DOHH2 (cell line): Measurements from ENCODE around the gene CAPN11.

Source experiments
- H3F3A ChIP-seq: fragments of 200-600 bp; sonication (generic), shearing (Covaris generic); 2 replicates; pipeline ENCODE4 v1.6.0; 2016; ENCODE audit warnings: antibody characterized with exemption, mild to moderate bottlenecking; ENCODE audit not compliant: control insufficient read depth, insufficient read depth
- H3K27ac ChIP-seq: fragments of 200-600 bp; sonication (generic); 2 replicates; pipeline ENCODE4 v1.5.1; 2014; ENCODE audit warnings: low read depth, mild to moderate bottlenecking, low read length, moderate library complexity
- H3K27me3 ChIP-seq: fragments of 200-600 bp; sonication (generic); 2 replicates; pipeline ENCODE4 v1.6.1; 2014; ENCODE audit warnings: mild to moderate bottlenecking, low read length, mixed read lengths; ENCODE audit not compliant: control insufficient read depth
- H3K36me3 ChIP-seq: fragments of 200-600 bp; sonication (generic); 2 replicates; pipeline ENCODE4 v1.6.1; 2014; ENCODE audit warnings: mild to moderate bottlenecking, low read length, moderate library complexity, mixed read lengths; ENCODE audit not compliant: control insufficient read depth
- H3K4me1 ChIP-seq: fragments of 200-600 bp; sonication (generic); 2 replicates; pipeline ENCODE4 v1.6.1; 2014; ENCODE audit warnings: mild to moderate bottlenecking, low read length, mixed read lengths; ENCODE audit not compliant: control insufficient read depth
- H3K4me2 ChIP-seq: fragments of 200-600 bp; sonication (generic); 2 replicates; pipeline ENCODE4 v1.6.0; 2014; ENCODE audit warnings: mild to moderate bottlenecking, low read length, moderate library complexity
- H3K4me3 ChIP-seq: fragments of 200-600 bp; sonication (generic); 2 replicates; pipeline ENCODE4 v1.5.1; 2014; ENCODE audit warnings: mild to moderate bottlenecking, low read length, mixed read lengths
- H3K79me2 ChIP-seq: fragments of 200-600 bp; sonication (generic); 2 replicates; pipeline ENCODE4 v1.6.1; 2014; ENCODE audit warnings: mild to moderate bottlenecking, low read length, mixed read lengths; ENCODE audit not compliant: control insufficient read depth
- H3K9me2 ChIP-seq: fragments of 200-600 bp; sonication (generic); replicated peaks from 2 replicates; pipeline ENCODE4 v1.6.1; 2014; ENCODE audit warnings: mild to moderate bottlenecking, low read length, mixed read lengths; ENCODE audit not compliant: control insufficient read depth
- H3K9me3 ChIP-seq: fragments of 200-600 bp; sonication (generic); 2 replicates; pipeline ENCODE4 v1.6.1; 2014; ENCODE audit warnings: antibody characterized with exemption, low read length, mixed read lengths; ENCODE audit not compliant: control insufficient read depth, insufficient read depth
- H4K20me1 ChIP-seq: fragments of 200-600 bp; sonication (generic); 2 replicates; pipeline ENCODE4 v1.6.0; 2014; ENCODE audit warnings: low read depth, mild to moderate bottlenecking, antibody characterized with exemption, low read length, moderate library complexity; ENCODE audit not compliant: control insufficient read depth, insufficient read depth
- CTCF ChIP-seq: fragments of 200-600 bp; sonication (generic); IDR thresholded peaks from one replicate; pipeline ENCODE4 v1.5.1; 2014; ENCODE audit warnings: antibody characterized with exemption, mild to moderate bottlenecking, low read depth, low read length; ENCODE audit not compliant: poor library complexity, severe bottlenecking
- EZH2phosphoT487 ChIP-seq: fragments of 200-600 bp; sonication (generic); IDR thresholded peaks from 2 replicates; pipeline ENCODE4 v1.6.1; 2017; ENCODE audit warnings: borderline replicate concordance, mild to moderate bottlenecking, antibody characterized with exemption, low read length, moderate library complexity, mixed read lengths

Gene CAPN11

GRCh38 chr6:44224029-44224964 lies 65.7 kb downstream of the CAPN11 start:
- peak overlapping the region; percentile 96 for H3K4me2 ChIP-seq
- peaks cover 43% of the 10 kb centered on the region for H3K36me3 ChIP-seq
- peak overlapping the region; percentile 72 for H3K27ac ChIP-seq
- H3F3A ChIP-seq: peaks cover 12% of the 10 kb centered on the region
- peaks cover 49% of the 10 kb centered on the region for H3K79me2 ChIP-seq
- H3K4me1 ChIP-seq: peaks cover 57% of the 10 kb centered on the region
- no peaks in the 10 kb centered on the region for H3K27me3 ChIP-seq
- TF ChIP-seq EZH2phosphoT487 (no peak), CTCF (peak; percentile 65)
- H3K4me3 ChIP-seq: peak overlapping the region; percentile 87
- H3K9me2 ChIP-seq: no peaks in the 10 kb centered on the region
- H4K20me1 ChIP-seq: peaks cover 12% of the 10 kb centered on the region; the same call in 1 of the 2 replicates
- H3K9me3 ChIP-seq: no peaks in the 10 kb centered on the region

GRCh38 chr6:44224965-44225305 lies 66.3 kb downstream of the CAPN11 start:
- Histone ChIP-seq H3F3A (peaks cover 9% of the 10 kb centered on the region), H4K20me1 (peaks cover 12% of the 10 kb centered on the region; the same call in 1 of the 2 replicates), H3K9me2 (no peaks in the 10 kb centered on the region), H3K36me3 (peaks cover 49% of the 10 kb centered on the region), H3K9me3 (no peaks in the 10 kb centered on the region), H3K4me3 (peak overlapping the region; percentile 87), H3K4me1 (peaks cover 51% of the 10 kb centered on the region), H3K27ac (no peak overlapping the region), H3K27me3 (no peaks in the 10 kb centered on the region), H3K4me2 (peak overlapping the region; percentile 96), H3K79me2 (peaks cover 49% of the 10 kb centered on the region)
- TF ChIP-seq CTCF: no peak
- no peak for TF ChIP-seq EZH2phosphoT487

- H3K9me2 ChIP-seq: no peaks in the 10 kb centered on the region
- TF ChIP-seq CTCF (no peak), EZH2phosphoT487 (no peak)
- H3K36me3 ChIP-seq: peaks cover 57% of the 10 kb centered on the region
- H3K79me2 ChIP-seq: peaks cover 49% of the 10 kb centered on the region
- H3K4me2 ChIP-seq: peak overlapping the region; percentile 96
- peak overlapping the region; percentile 3; the same call in 1 of the 2 replicates for H3K27ac ChIP-seq
- peaks cover 48% of the 10 kb centered on the region for H3K4me1 ChIP-seq
- peaks cover 4% of the 10 kb centered on the region for H3F3A ChIP-seq
- H4K20me1 ChIP-seq: peaks cover 12% of the 10 kb centered on the region; the same call in 1 of the 2 replicates
- peak overlapping the region; percentile 87 for H3K4me3 ChIP-seq
- no peaks in the 10 kb centered on the region for H3K27me3 ChIP-seq
- no peaks in the 10 kb centered on the region for H3K9me3 ChIP-seq
Measured at GRCh38 chr6:44225579-44226325, 67.1 kb downstream of the CAPN11 start.
